Stimulated activated naive CD8-positive, alpha-beta T cell treated with anti-CD3 and anti-CD28 coated beads, Interleukin-15, amount 100 ng/mL, for 72 hours (primary cell): ENCODE data around the gene SP100.

Source experiments
- ATAC-seq: fragments of 150-1000 bp; cut with Tn5 transposase; 2 replicates; pipeline ENCODE4 v1.10.0; 2021; ENCODE audit warnings: mild to moderate bottlenecking, moderate library complexity
- DNase-seq, 2 donors: peaks; one replicate each; pipeline ENCODE4 v3.0.0; 2021 to 2022
- H3K27ac Mint-ChIP-seq, 2 donors: one replicate each; pipeline ENCODE4 v1.8.0; 2022; ENCODE audit warnings: mild to moderate bottlenecking in 2 of 2, mixed read lengths in 2 of 2, moderate library complexity in 2 of 2
- H3K27me3 Mint-ChIP-seq: one replicate; pipeline ENCODE4 v1.8.0; 2022; ENCODE audit warnings: mixed read lengths
- H3K4me1 Mint-ChIP-seq: one replicate; pipeline ENCODE4 v1.8.0; 2022; ENCODE audit warnings: mild to moderate bottlenecking, mixed read lengths
- H3K4me3 Mint-ChIP-seq, 2 donors: one replicate each; pipeline ENCODE4 v1.8.0; 2022; ENCODE audit warnings: mild to moderate bottlenecking in 2 of 2, mixed read lengths in 2 of 2, moderate library complexity in 1 of 2
- H3K9me3 Mint-ChIP-seq, 2 donors: one replicate each; pipeline ENCODE4 v1.8.0; 2022; ENCODE audit warnings: mixed read lengths in 2 of 2

The SP100 gene

DNA sequence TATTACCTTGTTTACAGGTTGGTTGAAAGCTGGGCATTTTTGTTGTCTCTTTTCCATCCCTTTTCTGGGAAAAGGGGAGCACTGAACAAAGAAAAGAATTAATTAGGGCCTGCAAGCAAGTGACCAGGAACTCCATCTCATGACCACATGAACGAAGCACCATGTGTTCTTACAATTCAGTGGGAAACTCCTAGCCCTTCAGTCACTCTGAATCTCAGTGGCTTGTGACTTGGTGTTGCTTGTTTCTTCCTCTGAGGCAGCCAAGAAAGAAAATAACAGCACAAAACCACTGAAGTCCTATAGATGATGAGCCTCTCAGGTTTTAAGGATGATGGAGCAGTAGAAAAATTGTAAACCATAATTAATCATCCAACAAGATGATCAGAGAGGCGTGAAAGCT, 167.6 kb downstream of the SP100 start:
- Mint-ChIP-seq H3K4me1 (peaks cover 18% of the 10 kb centered on the region), H3K27me3 (no peaks in the 10 kb centered on the region), H3K4me3 (no peak overlapping the region), H3K9me3 (peaks cover 13 to 14% of the 10 kb centered on the region in 2 donors), H3K27ac (peak overlapping the region in 1 of 2 donors; percentile 88)
- DNase-seq, result no peak
- ATAC-seq, result no peak

DNA sequence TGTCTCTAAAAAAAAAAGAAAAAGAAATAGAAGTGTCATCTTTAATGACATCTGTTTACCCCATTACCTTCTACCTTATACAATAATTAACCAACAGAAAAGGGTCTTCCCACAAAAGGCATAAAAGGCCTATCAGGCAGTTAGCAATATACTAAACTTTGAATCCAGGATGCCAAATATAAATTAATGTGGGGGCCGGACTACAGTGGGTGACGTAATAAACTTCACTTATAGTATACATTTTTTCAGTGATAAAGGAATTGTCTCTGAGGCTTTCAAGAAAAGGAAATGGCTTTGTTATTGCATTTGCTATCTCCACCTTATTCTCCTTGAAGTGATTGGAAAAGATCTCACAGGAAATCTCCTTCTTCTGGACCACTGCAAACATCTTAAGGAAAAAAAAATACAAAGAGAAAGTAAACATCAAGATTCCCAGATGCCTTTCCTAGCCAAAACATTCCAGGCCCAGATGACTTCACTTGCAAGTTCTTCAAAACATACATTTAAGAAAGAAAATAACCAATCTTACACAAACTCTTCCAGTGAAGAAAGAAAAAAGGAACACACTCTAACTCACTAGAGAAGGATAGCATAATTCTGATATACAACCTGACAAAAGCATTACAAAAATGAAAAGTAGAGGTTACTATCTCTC, 170.5 kb downstream of the SP100 start:
- no peaks in the 10 kb centered on the region for H3K27me3 Mint-ChIP-seq
- peaks cover 25 to 26% of the 10 kb centered on the region in 2 donors for H3K9me3 Mint-ChIP-seq
- H3K4me1 Mint-ChIP-seq, result peaks cover 47% of the 10 kb centered on the region
- no peak for ATAC-seq
- H3K27ac Mint-ChIP-seq, result no peak overlapping the region
- no peak overlapping the region for H3K4me3 Mint-ChIP-seq
- no peak for DNase-seq

DNA sequence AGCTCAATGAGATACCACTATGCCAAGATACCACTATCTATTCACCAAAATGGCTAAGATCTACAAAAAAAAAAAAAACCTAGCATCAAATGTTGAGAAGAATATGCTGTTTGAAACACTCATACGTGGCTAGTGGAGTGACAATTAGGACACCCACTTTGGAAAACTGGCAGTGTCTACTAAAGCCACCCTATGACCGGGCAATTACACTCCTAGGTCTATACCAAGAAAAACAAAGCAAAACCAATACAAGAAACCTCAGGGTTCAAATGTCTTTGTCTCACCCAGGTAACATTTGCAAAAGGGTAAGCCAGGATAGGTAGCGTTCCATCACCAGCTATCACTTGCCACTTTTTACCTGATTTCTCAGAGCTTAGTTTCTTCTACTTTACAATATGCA, 173.0 kb downstream of the SP100 start:
- Mint-ChIP-seq H3K27ac (no peak overlapping the region), H3K9me3 (peaks cover 13% of the 10 kb centered on the region in 2 donors), H3K4me1 (peaks cover 58% of the 10 kb centered on the region), H3K27me3 (no peaks in the 10 kb centered on the region), H3K4me3 (no peak overlapping the region)
- DNase-seq (no peak), ATAC-seq (no peak)

GRCh38 chr2:230589497-230590015, 173.6 kb downstream of the SP100 start:
- ATAC-seq (peak; percentile 94), DNase-seq (peak; percentile 31 to 59)
- Mint-ChIP-seq H3K4me1 (peaks cover 64% of the 10 kb centered on the region), H3K27ac (peak overlapping the region; percentile 29 to 37), H3K27me3 (no peaks in the 10 kb centered on the region), H3K4me3 (peak overlapping the region; percentile 2 to 34), H3K9me3 (peaks cover 13% of the 10 kb centered on the region in 2 donors)

DNA sequence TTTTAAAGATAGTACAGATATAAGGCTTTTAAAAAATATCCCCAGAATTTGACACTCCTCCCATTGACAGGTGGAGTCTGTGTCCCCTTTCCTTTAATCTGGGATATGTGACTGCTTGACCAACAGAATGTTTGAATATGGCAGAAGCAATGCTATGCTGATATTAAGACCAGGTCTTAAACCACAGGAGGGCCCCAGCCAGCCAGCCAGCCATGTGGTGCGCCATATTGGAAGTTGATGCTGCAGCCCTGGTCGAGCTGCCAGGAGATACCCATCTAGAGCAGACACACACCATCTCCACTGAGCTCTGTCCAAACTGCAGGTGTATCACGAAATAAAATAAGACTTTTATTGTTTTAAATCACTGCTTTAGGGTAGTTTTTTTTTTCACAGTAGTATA, 174.3 kb downstream of the SP100 start:
- H3K4me1 Mint-ChIP-seq, result peaks cover 67% of the 10 kb centered on the region
- no peak overlapping the region for H3K27ac Mint-ChIP-seq
- no peaks in the 10 kb centered on the region for H3K27me3 Mint-ChIP-seq
- DNase-seq, result no peak
- ATAC-seq, result no peak
- H3K9me3 Mint-ChIP-seq, result peaks cover 13% of the 10 kb centered on the region in 2 donors
- no peak overlapping the region for H3K4me3 Mint-ChIP-seq

DNA sequence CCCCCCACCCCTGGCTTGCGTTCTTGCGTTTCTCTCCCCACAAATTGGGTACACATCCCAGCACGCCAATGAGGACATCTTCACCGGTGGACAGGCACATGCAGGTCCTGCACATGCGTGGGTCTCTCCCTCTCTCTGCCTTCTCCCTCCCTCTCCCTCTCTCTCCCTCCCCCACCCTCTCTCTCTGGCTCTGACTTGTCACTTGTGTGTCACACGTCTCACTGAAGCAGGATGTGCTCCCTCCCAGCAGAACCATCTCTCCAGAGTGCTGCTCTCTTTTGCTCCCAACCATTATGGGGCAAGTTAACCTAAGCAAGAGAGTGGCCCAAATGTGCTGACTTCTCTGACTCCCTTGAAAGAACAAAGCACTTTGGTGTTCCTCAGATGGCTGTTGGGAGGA, 175.8 kb downstream of the SP100 start:
- peak overlapping the region in 1 of 2 donors; percentile 86 for H3K27ac Mint-ChIP-seq
- peaks cover 13% of the 10 kb centered on the region in 2 donors for H3K9me3 Mint-ChIP-seq
- H3K4me1 Mint-ChIP-seq, result peaks cover 67% of the 10 kb centered on the region
- peak; percentile 36 for ATAC-seq
- H3K27me3 Mint-ChIP-seq, result no peaks in the 10 kb centered on the region
- DNase-seq, result no peak
- H3K4me3 Mint-ChIP-seq, result no peak overlapping the region

GRCh38 chr2:230592775-230593174, 176.8 kb downstream of the SP100 start:
- DNase-seq (no peak), ATAC-seq (no peak)
- Mint-ChIP-seq H3K27ac (no peak overlapping the region), H3K27me3 (no peaks in the 10 kb centered on the region), H3K4me1 (peaks cover 71% of the 10 kb centered on the region), H3K9me3 (peaks cover 13% of the 10 kb centered on the region in 2 donors), H3K4me3 (no peak overlapping the region)
